HCT116 (cell line): ENCODE measurements around the gene PIK3R1.

ENCODE experiments used
- CBX3 ChIP-seq: IDR thresholded peaks from 2 replicates; pipeline ENCODE4 v1.6.1; 2012; ENCODE audit warnings: low read depth
- CTCF ChIP-seq, 3 experiments: fragments of 200-600 bp in 1 of 3; sonication (generic) in 1 of 3; IDR thresholded peaks in 2 of 3; conservative IDR thresholded peaks in 1 of 3; 2 replicates each; pipeline ENCODE4 v1.5.1; 2012 to 2017; ENCODE audit warnings: low read depth in 2 of 3, low read length in 2 of 3, antibody characterized with exemption in 1 of 3, borderline replicate concordance in 1 of 3, control low read depth in 1 of 3, mild to moderate bottlenecking in 1 of 3, mixed read lengths in 1 of 3, mixed run types in 1 of 3, moderate library complexity in 1 of 3; ENCODE audit not compliant: insufficient read depth in 1 of 3
- EZH2 ChIP-seq: fragments of 200-600 bp; sonication (generic); IDR thresholded peaks from 2 replicates; pipeline ENCODE4 v1.6.1; 2017; ENCODE audit warnings: antibody characterized with exemption, mixed run types
- POLR2A ChIP-seq: IDR thresholded peaks from 2 replicates; pipeline ENCODE4 v1.7.0; 2011; ENCODE audit warnings: borderline replicate concordance; ENCODE audit not compliant: insufficient read depth, insufficient read length; ENCODE audit errors: extremely low read depth
- POLR2AphosphoS5 ChIP-seq: IDR thresholded peaks from 2 replicates; pipeline ENCODE4 v1.6.1; 2011; ENCODE audit warnings: mild to moderate bottlenecking, low read depth, low read length, moderate library complexity
- RAD21 ChIP-seq: IDR thresholded peaks from 2 replicates; pipeline ENCODE4 v1.6.1; 2012; ENCODE audit warnings: low read depth, mild to moderate bottlenecking
- SIN3A ChIP-seq: IDR thresholded peaks from 2 replicates; pipeline ENCODE4 v1.6.1; 2012; ENCODE audit warnings: low read depth
- SRF ChIP-seq: IDR thresholded peaks from 2 replicates; pipeline ENCODE4 v1.6.1; 2012; ENCODE audit warnings: low read depth
- YY1 ChIP-seq: IDR thresholded peaks from 2 replicates; pipeline ENCODE4 v1.6.1; 2011; ENCODE audit warnings: low read length, low read depth, moderate library complexity, mild to moderate bottlenecking; ENCODE audit not compliant: insufficient replicate concordance; ENCODE audit errors: extremely low read depth
- ZFX ChIP-seq: fragments of 450-650 bp; IDR thresholded peaks from 2 replicates; pipeline ENCODE4 v1.6.1; 2017
- TF ChIP-seq, protein P1 (sequence below): IDR thresholded peaks from 2 replicates; pipeline ENCODE4 v1.6.1; 2012; ENCODE audit warnings: low read depth
- TF ChIP-seq, protein P2 (sequence below): IDR thresholded peaks from 2 replicates; pipeline ENCODE4 v1.6.1; 2011; ENCODE audit warnings: mild to moderate bottlenecking, low read length, moderate library complexity; ENCODE audit not compliant: insufficient replicate concordance; ENCODE audit errors: extremely low read depth

DNA sequence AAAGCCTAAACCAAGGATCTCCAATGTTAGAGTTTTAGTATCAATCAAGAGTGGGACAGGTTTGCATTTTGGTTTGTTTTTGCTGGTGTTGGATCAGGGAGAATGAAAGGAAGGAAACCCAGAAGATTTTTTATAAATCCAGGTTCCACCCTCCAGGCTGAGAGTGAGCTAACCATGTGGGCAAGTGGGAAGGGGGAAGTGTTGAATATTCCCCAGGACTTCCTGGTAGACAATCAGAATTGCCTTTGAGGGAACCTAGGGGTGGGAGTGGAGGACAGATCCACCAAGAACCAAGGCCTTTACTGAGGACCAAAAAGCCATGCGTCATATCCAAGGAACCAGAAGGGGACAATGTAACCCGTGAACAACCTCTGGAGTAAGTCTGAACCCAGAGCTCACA is 33.5 kb upstream of the PIK3R1 start:
- TF ChIP-seq CTCF (IDR thresholded peaks at IDR 0.05 in 2 of 3, conservative IDR thresholded peaks at IDR 0.05 in 1 of 3; ENCODE audit: borderline replicate concordance in 1 of 3, insufficient read depth in 1 of 3, low read depth in 2 of 3, low read length in 2 of 3) (no peak), POLR2A (no peak), YY1 (no peak), POLR2AphosphoS5 (no peak), CBX3 (no peak), SRF (no peak), EZH2 (no peak), ZFX (no peak), SIN3A (no peak), RAD21 (no peak)
- TF ChIP-seq, protein P1, sequence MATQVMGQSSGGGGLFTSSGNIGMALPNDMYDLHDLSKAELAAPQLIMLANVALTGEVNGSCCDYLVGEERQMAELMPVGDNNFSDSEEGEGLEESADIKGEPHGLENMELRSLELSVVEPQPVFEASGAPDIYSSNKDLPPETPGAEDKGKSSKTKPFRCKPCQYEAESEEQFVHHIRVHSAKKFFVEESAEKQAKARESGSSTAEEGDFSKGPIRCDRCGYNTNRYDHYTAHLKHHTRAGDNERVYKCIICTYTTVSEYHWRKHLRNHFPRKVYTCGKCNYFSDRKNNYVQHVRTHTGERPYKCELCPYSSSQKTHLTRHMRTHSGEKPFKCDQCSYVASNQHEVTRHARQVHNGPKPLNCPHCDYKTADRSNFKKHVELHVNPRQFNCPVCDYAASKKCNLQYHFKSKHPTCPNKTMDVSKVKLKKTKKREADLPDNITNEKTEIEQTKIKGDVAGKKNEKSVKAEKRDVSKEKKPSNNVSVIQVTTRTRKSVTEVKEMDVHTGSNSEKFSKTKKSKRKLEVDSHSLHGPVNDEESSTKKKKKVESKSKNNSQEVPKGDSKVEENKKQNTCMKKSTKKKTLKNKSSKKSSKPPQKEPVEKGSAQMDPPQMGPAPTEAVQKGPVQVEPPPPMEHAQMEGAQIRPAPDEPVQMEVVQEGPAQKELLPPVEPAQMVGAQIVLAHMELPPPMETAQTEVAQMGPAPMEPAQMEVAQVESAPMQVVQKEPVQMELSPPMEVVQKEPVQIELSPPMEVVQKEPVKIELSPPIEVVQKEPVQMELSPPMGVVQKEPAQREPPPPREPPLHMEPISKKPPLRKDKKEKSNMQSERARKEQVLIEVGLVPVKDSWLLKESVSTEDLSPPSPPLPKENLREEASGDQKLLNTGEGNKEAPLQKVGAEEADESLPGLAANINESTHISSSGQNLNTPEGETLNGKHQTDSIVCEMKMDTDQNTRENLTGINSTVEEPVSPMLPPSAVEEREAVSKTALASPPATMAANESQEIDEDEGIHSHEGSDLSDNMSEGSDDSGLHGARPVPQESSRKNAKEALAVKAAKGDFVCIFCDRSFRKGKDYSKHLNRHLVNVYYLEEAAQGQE, result no peak
- TF ChIP-seq, protein P2, sequence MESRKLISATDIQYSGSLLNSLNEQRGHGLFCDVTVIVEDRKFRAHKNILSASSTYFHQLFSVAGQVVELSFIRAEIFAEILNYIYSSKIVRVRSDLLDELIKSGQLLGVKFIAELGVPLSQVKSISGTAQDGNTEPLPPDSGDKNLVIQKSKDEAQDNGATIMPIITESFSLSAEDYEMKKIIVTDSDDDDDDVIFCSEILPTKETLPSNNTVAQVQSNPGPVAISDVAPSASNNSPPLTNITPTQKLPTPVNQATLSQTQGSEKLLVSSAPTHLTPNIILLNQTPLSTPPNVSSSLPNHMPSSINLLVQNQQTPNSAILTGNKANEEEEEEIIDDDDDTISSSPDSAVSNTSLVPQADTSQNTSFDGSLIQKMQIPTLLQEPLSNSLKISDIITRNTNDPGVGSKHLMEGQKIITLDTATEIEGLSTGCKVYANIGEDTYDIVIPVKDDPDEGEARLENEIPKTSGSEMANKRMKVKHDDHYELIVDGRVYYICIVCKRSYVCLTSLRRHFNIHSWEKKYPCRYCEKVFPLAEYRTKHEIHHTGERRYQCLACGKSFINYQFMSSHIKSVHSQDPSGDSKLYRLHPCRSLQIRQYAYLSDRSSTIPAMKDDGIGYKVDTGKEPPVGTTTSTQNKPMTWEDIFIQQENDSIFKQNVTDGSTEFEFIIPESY, result no peak
